Measurements from ENCODE around the gene MLN.
"Not testable (repeated sequence)": the region's sequence is repeated elsewhere in the genome, so short reads cannot be mapped to it uniquely, and the experiment has no call there.

The MLN gene

GRCh38 chr6:33836806-33837469 lies 33.1 kb upstream of the MLN start:
- DNase-seq (ENCODE audit: low read depth in 1 of 2, low spot score in 1 of 2) = no peak

GRCh38 chr6:33834401-33835392 lies 30.9 kb upstream of the MLN start:
- DNase-seq (ENCODE audit: low read depth in 1 of 2, low spot score in 1 of 2) = no peak

- no peak for DNase-seq (ENCODE audit: low read depth in 1 of 2, low spot score in 1 of 2)
Observed at GRCh38 chr6:33833599-33833998, 29.8 kb upstream of the MLN start.

GRCh38 chr6:33832831-33833230 lies 29.0 kb upstream of the MLN start:
- not testable (repeated sequence) for DNase-seq (ENCODE audit: low read depth in 1 of 2, low spot score in 1 of 2)

GRCh38 chr6:33831725-33832124 lies 27.9 kb upstream of the MLN start:
- not testable (repeated sequence) for DNase-seq (ENCODE audit: low read depth in 1 of 2, low spot score in 1 of 2)

GRCh38 chr6:33830635-33831240 lies 26.9 kb upstream of the MLN start:
- no peak for DNase-seq (ENCODE audit: low read depth in 1 of 2, low spot score in 1 of 2)

- no peak for DNase-seq (ENCODE audit: low read depth in 1 of 2, low spot score in 1 of 2)
Observed at GRCh38 chr6:33828764-33829731, 25.2 kb upstream of the MLN start.

GRCh38 chr6:33828452-33828763 lies 24.6 kb upstream of the MLN start:
- no peak for DNase-seq (ENCODE audit: low read depth in 1 of 2, low spot score in 1 of 2)

GRCh38 chr6:33827546-33828451 lies 24.0 kb upstream of the MLN start:
- DNase-seq (ENCODE audit: low read depth in 1 of 2, low spot score in 1 of 2) = no peak

GRCh38 chr6:33826537-33826936 lies 22.7 kb upstream of the MLN start:
- DNase-seq (ENCODE audit: low read depth in 1 of 2, low spot score in 1 of 2) = no peak

- DNase-seq (ENCODE audit: low read depth in 1 of 2, low spot score in 1 of 2) = no peak
Observed at GRCh38 chr6:33824461-33825154, 20.8 kb upstream of the MLN start.

- no peak for DNase-seq (ENCODE audit: low read depth in 1 of 2, low spot score in 1 of 2)
Observed at GRCh38 chr6:33823806-33824205, 20.0 kb upstream of the MLN start.

GRCh38 chr6:33822575-33823395 lies 19.0 kb upstream of the MLN start:
- DNase-seq (ENCODE audit: low read depth in 1 of 2, low spot score in 1 of 2) = no peak

- no peak for DNase-seq (ENCODE audit: low read depth in 1 of 2, low spot score in 1 of 2)
Observed at GRCh38 chr6:33820784-33821520, 17.1 kb upstream of the MLN start.

- DNase-seq (ENCODE audit: low read depth in 1 of 2, low spot score in 1 of 2) = no peak
Observed at GRCh38 chr6:33820243-33820642, 16.4 kb upstream of the MLN start.

GRCh38 chr6:33819021-33819420 lies 15.2 kb upstream of the MLN start:
- DNase-seq (ENCODE audit: low read depth in 1 of 2, low spot score in 1 of 2) = no peak

- no peak for DNase-seq (ENCODE audit: low read depth in 1 of 2, low spot score in 1 of 2)
Observed at GRCh38 chr6:33818293-33818692, 14.5 kb upstream of the MLN start.

- no peak for DNase-seq (ENCODE audit: low read depth in 1 of 2, low spot score in 1 of 2)
Observed at GRCh38 chr6:33817489-33817888, 13.7 kb upstream of the MLN start.
